ENCODE data around the gene TMEM150C.
"Not testable (repeated sequence)": the region's sequence is repeated elsewhere in the genome, so short reads cannot be mapped to it uniquely, and the experiment has no call there.

The TMEM150C gene

GRCh38 chr4:82569076-82569475 is 7.3 kb upstream of the TMEM150C start:
- no peak for DNase-seq (ENCODE audit: low read depth in 2 of 2)

GRCh38 chr4:82567444-82567843 is 5.7 kb upstream of the TMEM150C start:
- DNase-seq (ENCODE audit: low read depth in 2 of 2), result no peak

GRCh38 chr4:82562564-82562854 is 721 bp upstream of the TMEM150C start:
- no peak for DNase-seq (ENCODE audit: low read depth in 2 of 2)

GRCh38 chr4:82560853-82561785 is 669 bp downstream of the TMEM150C start:
- no peak for DNase-seq (ENCODE audit: low read depth in 2 of 2)

- no peak for DNase-seq (ENCODE audit: low read depth in 2 of 2)
Measured at GRCh38 chr4:82559735-82560120, 2.1 kb downstream of the TMEM150C start.

GRCh38 chr4:82559090-82559734 is 2.6 kb downstream of the TMEM150C start:
- not testable (repeated sequence) for DNase-seq (ENCODE audit: low read depth in 2 of 2)

- no peak for DNase-seq (ENCODE audit: low read depth in 2 of 2)
Measured at GRCh38 chr4:82555276-82555675, 6.5 kb downstream of the TMEM150C start.

- no peak for DNase-seq (ENCODE audit: low read depth in 2 of 2)
Measured at GRCh38 chr4:82553020-82553419, 8.8 kb downstream of the TMEM150C start.

GRCh38 chr4:82551734-82552133 is 10.1 kb downstream of the TMEM150C start:
- DNase-seq (ENCODE audit: low read depth in 2 of 2), result no peak

- DNase-seq (ENCODE audit: low read depth in 2 of 2), result not testable (repeated sequence)
Measured at GRCh38 chr4:82547850-82548249, 13.9 kb downstream of the TMEM150C start.

GRCh38 chr4:82543131-82543530 is 18.7 kb downstream of the TMEM150C start:
- no peak for DNase-seq (ENCODE audit: low read depth in 2 of 2)

- DNase-seq (ENCODE audit: low read depth in 2 of 2), result no peak
Measured at GRCh38 chr4:82542642-82543041, 19.1 kb downstream of the TMEM150C start.

GRCh38 chr4:82529322-82529721 is 32.5 kb downstream of the TMEM150C start:
- no peak for DNase-seq (ENCODE audit: low read depth in 2 of 2)

GRCh38 chr4:82528868-82529267 is 32.9 kb downstream of the TMEM150C start:
- no peak for DNase-seq (ENCODE audit: low read depth in 2 of 2)

- no peak for DNase-seq (ENCODE audit: low read depth in 2 of 2)
Measured at GRCh38 chr4:82528074-82528473, 33.7 kb downstream of the TMEM150C start.

- DNase-seq (ENCODE audit: low read depth in 2 of 2), result no peak
Measured at GRCh38 chr4:82525307-82525911, 36.4 kb downstream of the TMEM150C start.

- no peak for DNase-seq (ENCODE audit: low read depth in 2 of 2)
Measured at GRCh38 chr4:82524570-82525152, 37.1 kb downstream of the TMEM150C start.

GRCh38 chr4:82523179-82523578 is 38.6 kb downstream of the TMEM150C start:
- no peak for DNase-seq (ENCODE audit: low read depth in 2 of 2)

- no peak for DNase-seq (ENCODE audit: low read depth in 2 of 2)
Measured at GRCh38 chr4:82522472-82522871, 39.3 kb downstream of the TMEM150C start.

GRCh38 chr4:82521283-82521682 is 40.5 kb downstream of the TMEM150C start:
- no peak for DNase-seq (ENCODE audit: low read depth in 2 of 2)

GRCh38 chr4:82519776-82520175 is 42.0 kb downstream of the TMEM150C start:
- DNase-seq (ENCODE audit: low read depth in 2 of 2), result no peak

GRCh38 chr4:82519072-82519471 is 42.7 kb downstream of the TMEM150C start:
- no peak for DNase-seq (ENCODE audit: low read depth in 2 of 2)

GRCh38 chr4:82517043-82517442 is 44.7 kb downstream of the TMEM150C start:
- DNase-seq (ENCODE audit: low read depth in 2 of 2), result no peak
